Pancreas (tissue), 10 donors: Measurements from ENCODE around the gene KCNJ9. TPM values are rescaled to one million over a fixed set of nuclear protein-coding genes. Genes with fewer than 3 reads are reported as not detected.

Experiments used
- ATAC-seq, 4 donors: fragments of 200-7000 bp; cut with Tn5 transposase; one replicate each; pipeline versions ENCODE4 v1.8.0 to v1.9.1; 2020; ENCODE audit warnings: mild to moderate bottlenecking in 4 of 4, moderate library complexity in 4 of 4
- DNase-seq, 6 donors: peaks; one replicate each; pipeline ENCODE4 v3.0.0-alpha.2; 2020
- FAIRE-seq: peaks from 2 replicates; lab custom pipeline; 2012; peaks lifted over from hg19 to GRCh38; lab: Jason Lieb, UNC
- H3K27ac ChIP-seq, 4 donors: fragments of 200-600 bp; sonication (generic); 1 replicate in 3 of 4; 2 replicates in 1 of 4; pipeline versions ENCODE4 v1.5.0 to v1.8.0; 2020
- H3K27me3 ChIP-seq, 4 donors: fragments of 200-600 bp; one replicate each; pipeline ENCODE4 v1.8.0; 2021
- H3K36me3 ChIP-seq, 3 donors: fragments of 200-600 bp; sonication (generic) in 1 of 3; one replicate each; pipeline versions ENCODE4 v1.5.0 to v1.8.0; 2020 to 2021
- H3K4me1 ChIP-seq, 3 donors: fragments of 200-600 bp; one replicate each; pipeline ENCODE4 v1.8.0; 2021
- H3K4me3 ChIP-seq, 4 donors: fragments of 200-600 bp; sonication (generic) in 2 of 4; one replicate each; pipeline versions ENCODE4 v1.5.0 to v1.8.0; 2020 to 2021
- H3K9me3 ChIP-seq, 4 donors: fragments of 200-600 bp; one replicate each; pipeline ENCODE4 v1.8.0; 2021
- WGBS, 2 donors: extraction: QIAGEN DNeasy Blood & Tissue Kit; methylation state at CpG; one replicate each; pipeline ENCODE4 v1.1.7; 2013; 5-methylcytosine and 5-hydroxymethylcytosine counted together
- intact Hi-C, 3 donors: fragments of 100-400 bp; cut with DNase I; formaldehyde crosslinking; loops; one replicate each; pipeline versions ENCODE4 v1.11.1 to v1.14.2; 2022
- polyA plus RNA-seq, 2 donors: library from polyadenylated mRNA; stranded (reverse); fragments of 200-250 nt; gene quantifications; one replicate each; pipeline ENCODE4 v1.2.3, GENCODE V29; 2013
- total RNA-seq, 6 donors: library from RNA; stranded (reverse); fragmentation: NEBNext Ultra II Directional in 4 of 6; extraction: Animal tissue kit (Norgen Biotek cat#: 25700) in 4 of 6; gene quantifications; one replicate each; pipeline versions ENCODE4 v1.2.1 to v1.2.4, GENCODE V29; 2021 to 2023
- TF ChIP-seq, protein P1 (sequence below), 4 donors: fragments of 200-600 bp; sonication (generic) in 3 of 4; IDR thresholded peaks; one replicate each; pipeline versions ENCODE4 v1.5.0 to v1.8.0; 2021; ENCODE audit warnings: antibody characterized with exemption in 4 of 4
- donor health status: healthy with polysubstance abuse.
- donor health status: DM: no; HTN: no; CAD: no; lungs with moderate emphysema.
- donor health status: DM: no; HTN: no; CAD: no.
- donor health status: control.
- donor health status: control.
- donor health status: Bipolar disorder and iron deficiency.
- donor health status: DM: yes; HTN: yes; CAD: no.
- donor health status: DM: no; HTN: no; CAD: no.
- donor health status: DM: no; HTN: no; CAD: no.
- donor health status: DM: yes; HTN: yes; CAD: no.

The KCNJ9 gene
- total and polyA plus RNA-seq, 8 donors, result 0.02 to 0.04 TPM; not detected in 6

- intact Hi-C loops, result no loop called here
- FAIRE-seq, result no peak
These were observed 11.7 kb upstream of the KCNJ9 start, which contains the start of gene KCNJ10 for GRCh38 chr1:160069460-160070231. Gene KCNJ10 (minus strand): TSS chr1:160070160. CDS start chr1:160042532, 27,628 bp downstream.

GRCh38 chr1:160070243-160071163 is 10.8 kb upstream of the KCNJ9 start:
- Histone ChIP-seq H3K4me3 (peak overlapping the region; percentile 26 to 60 (median 44)), H3K9me3 (no peaks in the 10 kb centered on the region), H3K27ac (no peak overlapping the region), H3K27me3 (no peaks in the 10 kb centered on the region), H3K36me3 (no peaks in the 10 kb centered on the region), H3K4me1 (peaks cover 0 to 7% (median 7%) of the 10 kb centered on the region in 3 donors)
- ATAC-seq, result peak; percentile 84 to 94 (median 92)
- WGBS, 2 donors, result 1 to 2% methylated on average over 40 to 46 of the region's 46 CpGs
- DNase-seq, result peak; percentile 55 to 85 (median 75)
- intact Hi-C loops, result no loop called here
- FAIRE-seq, result no peak
- TF ChIP-seq, protein P1, sequence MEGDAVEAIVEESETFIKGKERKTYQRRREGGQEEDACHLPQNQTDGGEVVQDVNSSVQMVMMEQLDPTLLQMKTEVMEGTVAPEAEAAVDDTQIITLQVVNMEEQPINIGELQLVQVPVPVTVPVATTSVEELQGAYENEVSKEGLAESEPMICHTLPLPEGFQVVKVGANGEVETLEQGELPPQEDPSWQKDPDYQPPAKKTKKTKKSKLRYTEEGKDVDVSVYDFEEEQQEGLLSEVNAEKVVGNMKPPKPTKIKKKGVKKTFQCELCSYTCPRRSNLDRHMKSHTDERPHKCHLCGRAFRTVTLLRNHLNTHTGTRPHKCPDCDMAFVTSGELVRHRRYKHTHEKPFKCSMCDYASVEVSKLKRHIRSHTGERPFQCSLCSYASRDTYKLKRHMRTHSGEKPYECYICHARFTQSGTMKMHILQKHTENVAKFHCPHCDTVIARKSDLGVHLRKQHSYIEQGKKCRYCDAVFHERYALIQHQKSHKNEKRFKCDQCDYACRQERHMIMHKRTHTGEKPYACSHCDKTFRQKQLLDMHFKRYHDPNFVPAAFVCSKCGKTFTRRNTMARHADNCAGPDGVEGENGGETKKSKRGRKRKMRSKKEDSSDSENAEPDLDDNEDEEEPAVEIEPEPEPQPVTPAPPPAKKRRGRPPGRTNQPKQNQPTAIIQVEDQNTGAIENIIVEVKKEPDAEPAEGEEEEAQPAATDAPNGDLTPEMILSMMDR (IDR thresholded peaks at IDR 0.05), result no peak

More at GRCh38 chr1:160069460-160070231, 11.7 kb upstream of the KCNJ9 start, which contains the start of gene KCNJ10:
- 21 to 22% methylated on average over 27 to 32 of the region's 32 CpGs for WGBS, 2 donors
- Histone ChIP-seq H3K27me3 (no peaks in the 10 kb centered on the region), H3K4me3 (peak within 1 kb of the TSS; percentile 26 to 60 (median 44)), H3K9me3 (no peaks in the 10 kb centered on the region), H3K4me1 (peaks cover 0 to 7% (median 7%) of the 10 kb centered on the region in 3 donors), H3K36me3 (no peaks in the 10 kb centered on the region), H3K27ac (no peak within 1 kb of the TSS)
- peak in 3 of 4 donors; percentile 33 to 67 (median 56) for ATAC-seq
- TF ChIP-seq, protein P1 (IDR thresholded peaks at IDR 0.05), result no peak
- peak in 3 of 6 donors; percentile 23 to 80 (median 67) for DNase-seq

- no peaks in the 10 kb centered on the region for H3K9me3 ChIP-seq
- no peaks in the 10 kb centered on the region for H3K27me3 ChIP-seq
- 78 to 82% methylated on average over 5 of the region's 5 CpGs for WGBS, 2 donors
- FAIRE-seq (no peak), ATAC-seq (no peak), DNase-seq (no peak)
- TF ChIP-seq, protein P1 (IDR thresholded peaks at IDR 0.05), result no peak
- no peak overlapping the region for H3K27ac ChIP-seq
- intact Hi-C loops, result no loop called here
- peaks cover 0 to 7% (median 7%) of the 10 kb centered on the region in 3 donors for H3K4me1 ChIP-seq
- H3K4me3 ChIP-seq, result no peak overlapping the region
- H3K36me3 ChIP-seq, result no peaks in the 10 kb centered on the region
These were observed 10.0 kb upstream of the KCNJ9 start for GRCh38 chr1:160071289-160071688.

DNA sequence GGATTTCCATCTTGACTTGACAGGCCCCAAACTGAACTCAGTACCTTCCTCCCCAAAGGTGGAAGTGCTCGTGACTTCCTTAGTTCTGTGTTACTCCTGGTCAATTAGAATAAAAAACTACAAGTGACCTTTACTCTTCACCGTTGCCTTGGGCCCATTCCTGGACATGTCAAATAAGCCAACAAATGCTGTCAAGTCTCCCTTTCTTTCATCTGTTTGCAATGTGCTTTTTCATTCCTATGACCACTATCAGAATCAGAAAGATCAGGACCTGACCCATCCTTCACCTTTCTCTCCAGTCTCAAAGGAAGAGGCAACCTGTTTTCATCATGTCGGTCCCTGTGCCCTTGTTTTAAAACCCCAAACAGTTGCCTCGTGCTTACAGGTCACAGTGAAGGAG is 6.5 kb upstream of the KCNJ9 start:
- Histone ChIP-seq H3K4me3 (no peak overlapping the region), H3K27me3 (peaks cover 0 to 6% (median 0%) of the 10 kb centered on the region in 4 donors), H3K27ac (no peak overlapping the region), H3K4me1 (peaks cover 0 to 7% (median 7%) of the 10 kb centered on the region in 3 donors), H3K36me3 (no peaks in the 10 kb centered on the region), H3K9me3 (no peaks in the 10 kb centered on the region)
- ATAC-seq (no peak), DNase-seq (no peak), FAIRE-seq (no peak)
- TF ChIP-seq, protein P1 (IDR thresholded peaks at IDR 0.05), result no peak
- 52 to 55% methylated on average over 4 of the region's 4 CpGs for WGBS, 2 donors
- intact Hi-C loops, result no loop called here
